Activated CD8-positive, alpha-beta T cell treated with anti-CD3 and anti-CD28 coated beads for 36 hours (primary cell): ENCODE measurements around the gene CLEC18B. TPM values are rescaled to one million over a fixed set of nuclear protein-coding genes. Genes with fewer than 3 reads are reported as not detected.
"Not testable (repeated sequence)": the region's sequence is repeated elsewhere in the genome, so short reads cannot be mapped to it uniquely, and the experiment has no call there.

Experiments
- ATAC-seq: fragments of 200-7000 bp; cut with Tn5 transposase; one replicate; pipeline ENCODE4 v1.10.0; 2021; ENCODE audit warnings: mild to moderate bottlenecking, moderate library complexity
- CTCF ChIA-PET: fragments of 350-600 bp; sonication (Branson Sonifier 250); formaldehyde crosslinking; loops from one replicate; lab custom pipeline; 2021; ENCODE audit warnings: antibody characterized with exemption; lab: Charles Lee
- POLR2A ChIA-PET: fragments of 350-600 bp; sonication (Branson Sonifier 250); formaldehyde crosslinking; loops from one replicate; lab custom pipeline; 2021; ENCODE audit warnings: antibody characterized with exemption; lab: Charles Lee
- DNase-seq: peaks from one replicate; pipeline ENCODE4 v3.0.0-alpha.2; 2020
- H3K27ac Mint-ChIP-seq: one replicate; pipeline ENCODE4 v1.8.0; 2021; ENCODE audit warnings: mild to moderate bottlenecking, mixed read lengths
- H3K27me3 Mint-ChIP-seq: one replicate; pipeline ENCODE4 v1.8.0; 2021; ENCODE audit warnings: mixed read lengths
- H3K36me3 Mint-ChIP-seq: one replicate; pipeline ENCODE4 v1.8.0; 2021; ENCODE audit warnings: low read depth, mixed read lengths
- H3K4me1 Mint-ChIP-seq: one replicate; pipeline ENCODE4 v1.8.0; 2021; ENCODE audit warnings: low read depth, mixed read lengths
- H3K4me3 Mint-ChIP-seq: one replicate; pipeline ENCODE4 v1.8.0; 2021; ENCODE audit warnings: mild to moderate bottlenecking, moderate library complexity, mixed read lengths
- H3K9me3 Mint-ChIP-seq: one replicate; pipeline ENCODE4 v1.8.0; 2021; ENCODE audit warnings: mixed read lengths
- CTCF ChIP-seq: fragments of 200-600 bp; IDR thresholded peaks from one replicate; pipeline ENCODE4 v1.8.0; 2022; ENCODE audit warnings: antibody characterized with exemption, mild to moderate bottlenecking
- intact Hi-C: fragments of 100-400 bp; cut with micrococcal nuclease; formaldehyde crosslinking; loops from one replicate; pipeline ENCODE4 v1.10.0; 2022
- total RNA-seq, 2 experiments: library from RNA; stranded (reverse); gene quantifications; one replicate each; pipeline ENCODE4 v1.2.3, GENCODE V29; 2021

The CLEC18B gene
- total RNA-seq, 2 experiments from 2014 or later: 0.22 TPM; not detected in 1

GRCh38 chr16:74446866-74447265 lies 25.6 kb upstream of the CLEC18B start:
- Mint-ChIP-seq H3K36me3 (peaks cover 13% of the 10 kb centered on the region), H3K4me3 (no peak overlapping the region), H3K27ac (no peak overlapping the region), H3K27me3 (no peaks in the 10 kb centered on the region), H3K4me1 (peaks cover 2% of the 10 kb centered on the region), H3K9me3 (no peaks in the 10 kb centered on the region)
- POLR2A ChIA-PET: no interaction called here
- DNase-seq (no peak), ATAC-seq (no peak)
- intact Hi-C loops: no loop called here
- CTCF ChIA-PET: no interaction called here
- no peak for TF ChIP-seq CTCF

GRCh38 chr16:74443624-74444346 lies 22.5 kb upstream of the CLEC18B start:
- POLR2A ChIA-PET, intact Hi-C loops, H3K27ac Mint-ChIP-seq, DNase-seq, ATAC-seq, CTCF ChIA-PET, H3K9me3 Mint-ChIP-seq, H3K27me3 Mint-ChIP-seq, H3K4me3 Mint-ChIP-seq, H3K4me1 Mint-ChIP-seq: not testable (repeated sequence)
- H3K36me3 Mint-ChIP-seq: peaks cover 13% of the 10 kb centered on the region

- intact Hi-C loops: no loop called here
- Mint-ChIP-seq H3K9me3 (peaks cover 2% of the 10 kb centered on the region), H3K27ac (no peak overlapping the region), H3K4me1 (peaks cover 13% of the 10 kb centered on the region), H3K4me3 (no peak overlapping the region), H3K36me3 (peaks cover 11% of the 10 kb centered on the region), H3K27me3 (no peaks in the 10 kb centered on the region)
- CTCF ChIA-PET: no interaction called here
- POLR2A ChIA-PET: no interaction called here
- ATAC-seq: no peak
- TF ChIP-seq CTCF: no peak
- DNase-seq: no peak
Measured at GRCh38 chr16:74439685-74440084, 18.4 kb upstream of the CLEC18B start.

GRCh38 chr16:74438492-74438979 lies 17.3 kb upstream of the CLEC18B start:
- peak; percentile 86 for ATAC-seq
- TF ChIP-seq CTCF: no peak

GRCh38 chr16:74431516-74431915 lies 10.2 kb upstream of the CLEC18B start:
- ATAC-seq: no peak
- Mint-ChIP-seq H3K27me3 (no peaks in the 10 kb centered on the region), H3K9me3 (no peaks in the 10 kb centered on the region), H3K4me1 (no peaks in the 10 kb centered on the region), H3K4me3 (no peak overlapping the region), H3K36me3 (no peaks in the 10 kb centered on the region), H3K27ac (no peak overlapping the region)
- POLR2A ChIA-PET: no interaction called here
- DNase-seq: no peak
- intact Hi-C loops: loop anchor here (5.0 kb wide), 1 partner anchor 119 kb away; no protein-coding TSS in a partner anchor
- CTCF ChIA-PET: interaction anchor here (0.8 kb wide), 1 partner anchor 295 kb away, joined by 3 read pairs; no protein-coding TSS in a partner anchor
- TF ChIP-seq CTCF: no peak

More at GRCh38 chr16:74438492-74438979, 17.3 kb upstream of the CLEC18B start:
- ChIA-PET CTCF (no interaction called here), POLR2A (no interaction called here)
- Mint-ChIP-seq H3K36me3 (peaks cover 11% of the 10 kb centered on the region), H3K9me3 (peaks cover 2% of the 10 kb centered on the region), H3K27ac (peak overlapping the region; percentile 57), H3K4me1 (peaks cover 13% of the 10 kb centered on the region), H3K27me3 (no peaks in the 10 kb centered on the region), H3K4me3 (no peak overlapping the region)
- DNase-seq: peak; percentile 16
- intact Hi-C loops: no loop called here
